IMR-90 (cell line): ENCODE measurements around the gene SCN10A. TPM values are rescaled to one million over a fixed set of nuclear protein-coding genes. Genes with fewer than 3 reads are reported as not detected.

ENCODE experiments used
- ATAC-seq: fragments of 200-7000 bp; cut with Tn5 transposase; 2 replicates; pipeline ENCODE4 v1.9.1; 2020; ENCODE audit warnings: low read depth, mild to moderate bottlenecking, moderate library complexity
- BruUV-seq: library from RNA; stranded (reverse); fragments of 400-500 nt; replicated peaks from 2 replicates; lab custom pipeline; 2021; lab: Mats Ljungman, UMichigan
- CTCF ChIA-PET: fragments of 300-600 bp; formaldehyde crosslinking; extraction: SDS; loops from one replicate; lab custom pipeline; 2021; ENCODE audit warnings: antibody characterized with exemption; lab: Yijun Ruan, JAX
- POLR2A ChIA-PET: fragments of 300-600 bp; sonication (Branson Sonifier 250); formaldehyde crosslinking; loops from one replicate; lab custom pipeline; 2022; ENCODE audit warnings: antibody characterized with exemption; ENCODE audit not compliant: unreplicated experiment; lab: Charles Lee
- DNase-seq: peaks from one replicate; pipeline ENCODE4 v3.0.0; 2013
- H2AFZ ChIP-seq: replicated peaks from 2 replicates; pipeline ENCODE3; 2013; ENCODE audit warnings: low read length, mild to moderate bottlenecking; ENCODE audit not compliant: poor library complexity
- H2AK5ac ChIP-seq: 2 replicates; pipeline ENCODE4 v1.6.1; 2013; ENCODE audit warnings: low read depth, low read length, inconsistent platforms
- H2AK9ac ChIP-seq: replicated peaks from 2 replicates; pipeline ENCODE3; 2013; ENCODE audit warnings: mild to moderate bottlenecking, low read depth, low read length, moderate library complexity; ENCODE audit not compliant: poor library complexity
- H2BK120ac ChIP-seq: 2 replicates; pipeline ENCODE4 v1.6.1; 2013; ENCODE audit warnings: low read depth, low read length, inconsistent platforms
- H2BK15ac ChIP-seq: 3 replicates; pipeline ENCODE4 v1.6.1; 2013; ENCODE audit warnings: low read depth, low read length, inconsistent platforms
- H2BK20ac ChIP-seq: 2 replicates; pipeline ENCODE4 v1.6.1; 2013; ENCODE audit warnings: low read depth, mild to moderate bottlenecking, inconsistent platforms, low read length, moderate library complexity
- H2BK5ac ChIP-seq: 2 replicates; pipeline ENCODE4 v1.6.1; 2013; ENCODE audit warnings: mild to moderate bottlenecking, low read depth, low read length, inconsistent platforms; ENCODE audit not compliant: poor library complexity, severe bottlenecking
- H3K14ac ChIP-seq: replicated peaks from 2 replicates; pipeline ENCODE4 v1.6.1; 2013; ENCODE audit warnings: low read depth, low read length, inconsistent platforms
- H3K18ac ChIP-seq: 2 replicates; pipeline ENCODE4 v1.6.1; 2013; ENCODE audit warnings: low read depth, low read length, control low read depth
- H3K23ac ChIP-seq: 2 replicates; pipeline ENCODE4 v1.6.1; 2013; ENCODE audit warnings: low read depth, low read length, inconsistent platforms
- H3K27ac ChIP-seq: 2 replicates; pipeline ENCODE4 v1.5.1; 2013; ENCODE audit warnings: mild to moderate bottlenecking, control low read depth, low read length; ENCODE audit not compliant: insufficient read depth
- H3K27me3 ChIP-seq: 2 replicates; pipeline ENCODE4 v1.6.1; 2013; ENCODE audit warnings: low read length; ENCODE audit not compliant: control insufficient read depth, insufficient read depth
- H3K36me3 ChIP-seq: 2 replicates; pipeline ENCODE4 v1.6.1; 2013; ENCODE audit warnings: low read length, mixed read lengths; ENCODE audit not compliant: control insufficient read depth, insufficient read depth
- H3K4ac ChIP-seq: 2 replicates; pipeline ENCODE4 v1.6.1; 2013; ENCODE audit warnings: low read depth, low read length, inconsistent platforms
- H3K4me1 ChIP-seq: 2 replicates; pipeline ENCODE4 v1.6.1; 2013; ENCODE audit warnings: low read length, mixed read lengths; ENCODE audit not compliant: control insufficient read depth, insufficient read depth
- H3K4me2 ChIP-seq: 2 replicates; pipeline ENCODE4 v1.6.1; 2013; ENCODE audit warnings: low read depth, mild to moderate bottlenecking, control low read depth, low read length, moderate library complexity
- H3K4me3 ChIP-seq: 2 replicates; pipeline ENCODE4 v1.5.1; 2013; ENCODE audit warnings: low read depth, mild to moderate bottlenecking, control low read depth, low read length, moderate library complexity; ENCODE audit not compliant: insufficient read depth
- H3K56ac ChIP-seq: 2 replicates; pipeline ENCODE4 v1.6.1; 2013; ENCODE audit warnings: low read length, inconsistent platforms; ENCODE audit not compliant: insufficient read depth; ENCODE audit errors: extremely low read depth
- H3K79me1 ChIP-seq, 2 experiments: 2 replicates each; pipeline ENCODE4 v1.6.1; 2013; ENCODE audit warnings: low read length in 2 of 2, inconsistent platforms in 1 of 2, low read depth in 1 of 2
- H3K9ac ChIP-seq: 2 replicates; pipeline ENCODE4 v1.6.1; 2013; ENCODE audit warnings: low read depth, low read length, control low read depth
- H3K9me1 ChIP-seq: 2 replicates; pipeline ENCODE4 v1.6.1; 2013; ENCODE audit warnings: low read length, inconsistent platforms; ENCODE audit not compliant: insufficient read depth
- H3K9me3 ChIP-seq: 2 replicates; pipeline ENCODE4 v1.6.1; 2013; ENCODE audit warnings: low read length; ENCODE audit not compliant: control insufficient read depth, insufficient read depth
- H4K20me1 ChIP-seq: 2 replicates; pipeline ENCODE4 v1.6.1; 2013; ENCODE audit warnings: low read length, inconsistent platforms; ENCODE audit not compliant: insufficient read depth
- H4K5ac ChIP-seq: 2 replicates; pipeline ENCODE4 v1.6.1; 2013; ENCODE audit warnings: mild to moderate bottlenecking, low read depth, low read length, control low read depth
- H4K8ac ChIP-seq, 2 experiments: 2 replicates each; pipeline ENCODE4 v1.6.1; 2013; ENCODE audit warnings: low read depth in 2 of 2, low read length in 2 of 2, control low read depth in 1 of 2, inconsistent platforms in 1 of 2
- H4K91ac ChIP-seq: 2 replicates; pipeline ENCODE4 v1.6.1; 2013; ENCODE audit warnings: low read depth, low read length, inconsistent platforms; ENCODE audit not compliant: insufficient read depth
- BHLHE40 ChIP-seq: fragments of 150-350 bp; IDR thresholded peaks from 2 replicates; pipeline ENCODE4 v1.6.1; 2016; ENCODE audit warnings: mild to moderate bottlenecking, low read depth, low read length
- CEBPB ChIP-seq: IDR thresholded peaks from 2 replicates; pipeline ENCODE4 v1.6.1; 2012; ENCODE audit warnings: low read depth, low read length, improper control_type of control experiment
- CHD1 ChIP-seq: IDR thresholded peaks from 2 replicates; pipeline ENCODE4 v1.6.1; 2012; ENCODE audit warnings: low read depth, low read length, improper control_type of control experiment
- FOS ChIP-seq: fragments of 150-350 bp; IDR thresholded peaks from 2 replicates; pipeline ENCODE4 v1.6.1; 2016; ENCODE audit warnings: low read depth, low read length
- MAFK ChIP-seq: IDR thresholded peaks from 2 replicates; pipeline ENCODE4 v1.6.1; 2012; ENCODE audit warnings: low read depth, low read length, improper control_type of control experiment
- MAZ ChIP-seq: IDR thresholded peaks from 2 replicates; pipeline ENCODE4 v1.6.1; 2012; ENCODE audit warnings: low read depth, mild to moderate bottlenecking, low read length, improper control_type of control experiment, moderate library complexity, borderline replicate concordance
- MXI1 ChIP-seq: IDR thresholded peaks from 2 replicates; pipeline ENCODE4 v1.6.1; 2012; ENCODE audit warnings: low read depth, mild to moderate bottlenecking, low read length, moderate library complexity, borderline replicate concordance
- NFE2L2 ChIP-seq: fragments of 150-350 bp; IDR thresholded peaks from 2 replicates; pipeline ENCODE4 v1.6.1; 2016; ENCODE audit warnings: low read depth, mild to moderate bottlenecking, low read length
- POLR2A ChIP-seq: IDR thresholded peaks from 2 replicates; pipeline ENCODE4 v1.6.1; 2012; ENCODE audit warnings: mild to moderate bottlenecking, low read depth, low read length
- RAD21 ChIP-seq: IDR thresholded peaks from 2 replicates; pipeline ENCODE4 v1.6.1; 2012; ENCODE audit warnings: low read length, improper control_type of control experiment
- RCOR1 ChIP-seq: IDR thresholded peaks from 2 replicates; pipeline ENCODE4 v1.6.1; 2012; ENCODE audit warnings: mild to moderate bottlenecking, low read length, improper control_type of control experiment; ENCODE audit not compliant: insufficient replicate concordance
- RFX5 ChIP-seq: IDR thresholded peaks from 2 replicates; pipeline ENCODE4 v1.8.0; 2012; ENCODE audit warnings: low read depth, mild to moderate bottlenecking, low read length, moderate library complexity
- SMC3 ChIP-seq: fragments of 150-350 bp; IDR thresholded peaks from 2 replicates; pipeline ENCODE4 v1.6.1; 2016; ENCODE audit warnings: low read depth, mild to moderate bottlenecking, antibody characterized with exemption, low read length, moderate library complexity
- dilution Hi-C: fragments of 300-500 bp; cut with HindIII; formaldehyde crosslinking; loops from one replicate; pipeline ENCODE4 v1.14.3; 2018; ENCODE audit warnings: low sequenced_read_pairs; ENCODE audit not compliant: unreplicated experiment
- in situ Hi-C: fragments of 300-500 bp; cut with MboI; formaldehyde crosslinking; loops from 3 replicates; pipeline ENCODE4 v1.14.3; 2019; ENCODE audit warnings: low sequenced_read_pairs, inconsistent platforms, mixed read lengths
- intact Hi-C: fragments of 100-400 bp; cut with micrococcal nuclease; formaldehyde crosslinking; loops from 2 replicates; pipeline ENCODE4 v1.10.0; 2022
- polyA plus RNA-seq, 3 experiments: library from polyadenylated mRNA; depleted of rRNA; stranded (reverse); fragments of >200 nt; gene quantifications; 2 replicates each; pipeline ENCODE4 v1.2.3, GENCODE V29; 2012; ENCODE audit warnings: low replicate concordance in 1 of 3
- total RNA-seq: library from RNA; depleted of rRNA; stranded (reverse); fragments of >200 nt; gene quantifications from 2 replicates; pipeline ENCODE4 v1.2.3, GENCODE V29; 2012
- TF ChIP-seq, protein P1 (sequence below): fragments of 150-350 bp; IDR thresholded peaks from 2 replicates; pipeline ENCODE4 v1.6.1; 2017; ENCODE audit warnings: mild to moderate bottlenecking, antibody characterized with exemption, low read length, low read depth
- TF ChIP-seq, protein P2 (sequence below): conservative IDR thresholded peaks from 2 replicates; pipeline ENCODE4 v1.5.1; 2012; ENCODE audit warnings: mild to moderate bottlenecking, low read depth, low read length, improper control_type of control experiment
- TF ChIP-seq, protein P3 (sequence below): fragments of 150-350 bp; IDR thresholded peaks from 2 replicates; pipeline ENCODE4 v1.6.1; 2016; ENCODE audit warnings: low read depth, mild to moderate bottlenecking, low read length, moderate library complexity, borderline replicate concordance

SCN10A gene
- total and polyA plus RNA-seq, 2 of the 4 experiments (the other 2 are of a cell fraction): not detected

DNA sequence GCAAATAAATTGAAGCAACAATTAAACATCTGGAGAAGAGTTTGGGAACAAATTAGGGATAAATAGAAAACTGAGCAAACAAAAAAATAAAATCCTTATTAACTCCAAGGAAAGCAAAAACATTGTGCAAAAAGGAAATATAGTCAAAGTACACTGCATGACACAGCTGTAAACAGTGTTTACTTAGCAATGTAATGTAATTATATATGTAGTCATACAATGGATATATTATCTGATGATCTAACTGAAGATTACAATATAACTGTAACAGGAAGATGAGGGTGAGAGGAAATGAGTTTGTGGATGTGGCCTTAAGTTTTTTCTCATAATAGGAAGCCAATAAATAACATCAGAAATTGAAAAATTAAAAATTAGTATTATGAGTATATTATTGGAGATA is 42.5 kb downstream of the SCN10A start:
- H2BK15ac ChIP-seq: no peak overlapping the region

More for the DNA sequence above, 42.5 kb downstream of the SCN10A start:
- DNase-seq (no peak), ATAC-seq (no peak)
- no peak overlapping the region for H4K8ac ChIP-seq
- H3K27me3 ChIP-seq: no peaks in the 10 kb centered on the region
- H3K4me3 ChIP-seq: no peak overlapping the region
- no peak overlapping the region for H3K9ac ChIP-seq
- H4K20me1 ChIP-seq: no peaks in the 10 kb centered on the region
- H3K56ac ChIP-seq: no peak overlapping the region
- no peak overlapping the region for H2BK20ac ChIP-seq
- no peak overlapping the region for H4K91ac ChIP-seq
- no peaks in the 10 kb centered on the region for H3K9me1 ChIP-seq
- no peak overlapping the region for H2AK9ac ChIP-seq
- no peak overlapping the region for H3K18ac ChIP-seq
- no peaks in the 10 kb centered on the region for H3K4me1 ChIP-seq
- dilution Hi-C loops (no loop called here), in situ Hi-C loops (no loop called here), intact Hi-C loops (no loop called here)
- H3K14ac ChIP-seq: no peak overlapping the region
- H3K36me3 ChIP-seq: no peaks in the 10 kb centered on the region
- H3K4ac ChIP-seq: no peak overlapping the region
- H2BK120ac ChIP-seq: no peak overlapping the region
- no peak overlapping the region for H2AK5ac ChIP-seq
- no peaks in the 10 kb centered on the region for H3K9me3 ChIP-seq
- no peak overlapping the region for H3K27ac ChIP-seq
- no peaks in the 10 kb centered on the region for H3K79me1 ChIP-seq
- H3K4me2 ChIP-seq: no peak overlapping the region
- no TSS peak for BruUV-seq
- POLR2A ChIA-PET: no interaction called here
- CTCF ChIA-PET: no interaction called here
- H3K23ac ChIP-seq: no peak overlapping the region
- H2AFZ ChIP-seq: no peak overlapping the region
- H4K5ac ChIP-seq: no peak overlapping the region
- H2BK5ac ChIP-seq: no peak overlapping the region
- TF ChIP-seq MAZ (no peak), CHD1 (no peak), CEBPB (no peak), POLR2A (no peak), NFE2L2 (no peak), BHLHE40 (no peak), FOS (no peak), RAD21 (no peak), RCOR1 (no peak), MXI1 (no peak), SMC3 (no peak), RFX5 (no peak), MAFK (no peak)
- TF ChIP-seq, protein P1, sequence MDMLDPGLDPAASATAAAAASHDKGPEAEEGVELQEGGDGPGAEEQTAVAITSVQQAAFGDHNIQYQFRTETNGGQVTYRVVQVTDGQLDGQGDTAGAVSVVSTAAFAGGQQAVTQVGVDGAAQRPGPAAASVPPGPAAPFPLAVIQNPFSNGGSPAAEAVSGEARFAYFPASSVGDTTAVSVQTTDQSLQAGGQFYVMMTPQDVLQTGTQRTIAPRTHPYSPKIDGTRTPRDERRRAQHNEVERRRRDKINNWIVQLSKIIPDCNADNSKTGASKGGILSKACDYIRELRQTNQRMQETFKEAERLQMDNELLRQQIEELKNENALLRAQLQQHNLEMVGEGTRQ: no peak
- TF ChIP-seq, protein P2, sequence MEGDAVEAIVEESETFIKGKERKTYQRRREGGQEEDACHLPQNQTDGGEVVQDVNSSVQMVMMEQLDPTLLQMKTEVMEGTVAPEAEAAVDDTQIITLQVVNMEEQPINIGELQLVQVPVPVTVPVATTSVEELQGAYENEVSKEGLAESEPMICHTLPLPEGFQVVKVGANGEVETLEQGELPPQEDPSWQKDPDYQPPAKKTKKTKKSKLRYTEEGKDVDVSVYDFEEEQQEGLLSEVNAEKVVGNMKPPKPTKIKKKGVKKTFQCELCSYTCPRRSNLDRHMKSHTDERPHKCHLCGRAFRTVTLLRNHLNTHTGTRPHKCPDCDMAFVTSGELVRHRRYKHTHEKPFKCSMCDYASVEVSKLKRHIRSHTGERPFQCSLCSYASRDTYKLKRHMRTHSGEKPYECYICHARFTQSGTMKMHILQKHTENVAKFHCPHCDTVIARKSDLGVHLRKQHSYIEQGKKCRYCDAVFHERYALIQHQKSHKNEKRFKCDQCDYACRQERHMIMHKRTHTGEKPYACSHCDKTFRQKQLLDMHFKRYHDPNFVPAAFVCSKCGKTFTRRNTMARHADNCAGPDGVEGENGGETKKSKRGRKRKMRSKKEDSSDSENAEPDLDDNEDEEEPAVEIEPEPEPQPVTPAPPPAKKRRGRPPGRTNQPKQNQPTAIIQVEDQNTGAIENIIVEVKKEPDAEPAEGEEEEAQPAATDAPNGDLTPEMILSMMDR: no peak
- TF ChIP-seq, protein P3, sequence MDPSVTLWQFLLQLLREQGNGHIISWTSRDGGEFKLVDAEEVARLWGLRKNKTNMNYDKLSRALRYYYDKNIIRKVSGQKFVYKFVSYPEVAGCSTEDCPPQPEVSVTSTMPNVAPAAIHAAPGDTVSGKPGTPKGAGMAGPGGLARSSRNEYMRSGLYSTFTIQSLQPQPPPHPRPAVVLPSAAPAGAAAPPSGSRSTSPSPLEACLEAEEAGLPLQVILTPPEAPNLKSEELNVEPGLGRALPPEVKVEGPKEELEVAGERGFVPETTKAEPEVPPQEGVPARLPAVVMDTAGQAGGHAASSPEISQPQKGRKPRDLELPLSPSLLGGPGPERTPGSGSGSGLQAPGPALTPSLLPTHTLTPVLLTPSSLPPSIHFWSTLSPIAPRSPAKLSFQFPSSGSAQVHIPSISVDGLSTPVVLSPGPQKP: no peak
